ENCODE measurements around the gene KIAA1614. TPM values are rescaled to one million over a fixed set of nuclear protein-coding genes. Genes with fewer than 3 reads are reported as not detected.
A peak's percentile ranks its signal among the peaks of the same experiment; 100 is the strongest.

The KIAA1614 gene
- total RNA-seq = under 1 TPM in 1 of 2 experiments, not detected in 1; 0.08 TPM

DNA sequence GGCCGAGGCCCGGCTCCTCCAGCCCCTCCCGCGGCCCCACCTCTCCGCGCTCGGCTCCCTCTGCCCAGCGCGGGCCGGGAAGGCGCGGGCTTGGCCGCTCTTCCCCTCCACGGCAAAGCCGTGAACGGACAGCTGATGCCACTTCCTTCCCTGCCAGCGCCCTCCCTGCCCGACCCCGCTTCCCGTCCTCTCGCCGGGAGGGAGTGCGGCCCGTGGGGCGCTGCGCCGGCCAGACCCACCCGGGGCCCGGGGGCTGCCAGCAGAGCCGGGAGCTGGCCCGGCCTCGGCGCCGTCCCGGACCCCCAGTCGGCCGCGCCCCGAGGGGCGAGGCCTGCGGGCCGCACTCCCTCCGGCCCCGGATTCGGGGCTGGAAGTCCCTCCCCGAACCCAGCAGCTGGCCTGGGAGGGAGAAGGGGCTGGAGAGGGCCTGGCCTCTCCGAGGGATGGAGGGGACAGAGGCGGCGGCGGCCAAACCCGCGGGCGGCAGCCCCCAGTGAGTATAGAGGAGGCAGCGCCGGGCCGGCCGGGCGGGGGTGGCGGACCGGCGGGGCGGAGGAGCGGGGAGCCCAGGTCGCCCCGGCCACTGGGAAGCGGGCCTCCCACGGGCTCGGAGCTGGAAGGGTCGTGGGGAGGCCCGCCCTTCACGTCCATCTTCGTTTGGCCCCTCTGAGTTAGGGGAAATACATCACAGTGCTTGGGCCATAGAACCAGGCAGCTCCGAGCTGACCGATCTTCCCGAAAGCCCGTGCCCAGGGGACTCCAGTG, at the start of gene KIAA1614:
Gene KIAA1614 (plus strand): TSS at position 97 of the 765 bp plus-strand sequence. CDS start 347 bp downstream, at position 444.
- H3K4me3 Mint-ChIP-seq = peak within 1 kb of the TSS; percentile 42
- peaks cover 42% of the 10 kb centered on the region for H3K27me3 Mint-ChIP-seq
- H3K9me3 Mint-ChIP-seq = no peaks in the 10 kb centered on the region
- peaks cover 5% of the 10 kb centered on the region for H3K4me1 Mint-ChIP-seq
- no peaks in the 10 kb centered on the region for H3K36me3 Mint-ChIP-seq
- no peak for DNase-seq
- no peak within 1 kb of the TSS for H3K27ac Mint-ChIP-seq

DNA sequence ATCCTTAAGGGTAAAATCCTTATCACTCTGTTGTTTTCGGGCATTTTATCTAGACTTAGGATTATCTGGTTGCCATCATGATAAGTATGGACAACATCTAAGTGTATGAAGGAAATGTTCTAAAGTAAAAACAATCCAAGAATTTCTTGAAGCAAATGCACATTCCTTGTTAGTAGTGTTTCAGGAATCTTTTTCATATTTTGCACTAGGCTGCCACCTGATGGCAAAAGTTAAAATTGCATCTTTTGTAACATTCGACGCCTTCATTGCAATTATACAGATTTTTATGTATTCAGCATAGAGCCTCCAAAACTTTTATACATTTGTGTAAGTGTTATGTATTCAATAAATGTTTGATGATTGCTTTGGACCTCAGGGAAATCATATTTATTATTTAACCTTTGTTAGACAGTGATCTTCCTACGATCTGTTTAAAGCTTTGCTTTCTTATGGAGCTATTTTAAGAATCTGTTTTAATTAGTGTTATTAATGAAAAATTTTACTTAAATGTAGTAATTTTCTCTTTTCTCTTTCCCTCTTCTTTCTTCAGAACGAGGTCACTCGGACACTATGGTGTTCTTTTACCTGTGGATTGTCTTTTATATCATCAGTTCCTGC, 49.4 kb upstream of the KIAA1614 start:
- Mint-ChIP-seq H3K9me3 (no peaks in the 10 kb centered on the region), H3K27ac (no peak overlapping the region), H3K36me3 (peaks cover 5% of the 10 kb centered on the region), H3K27me3 (no peaks in the 10 kb centered on the region), H3K4me3 (no peak overlapping the region), H3K4me1 (peaks cover 3% of the 10 kb centered on the region)
- DNase-seq = no peak

DNA sequence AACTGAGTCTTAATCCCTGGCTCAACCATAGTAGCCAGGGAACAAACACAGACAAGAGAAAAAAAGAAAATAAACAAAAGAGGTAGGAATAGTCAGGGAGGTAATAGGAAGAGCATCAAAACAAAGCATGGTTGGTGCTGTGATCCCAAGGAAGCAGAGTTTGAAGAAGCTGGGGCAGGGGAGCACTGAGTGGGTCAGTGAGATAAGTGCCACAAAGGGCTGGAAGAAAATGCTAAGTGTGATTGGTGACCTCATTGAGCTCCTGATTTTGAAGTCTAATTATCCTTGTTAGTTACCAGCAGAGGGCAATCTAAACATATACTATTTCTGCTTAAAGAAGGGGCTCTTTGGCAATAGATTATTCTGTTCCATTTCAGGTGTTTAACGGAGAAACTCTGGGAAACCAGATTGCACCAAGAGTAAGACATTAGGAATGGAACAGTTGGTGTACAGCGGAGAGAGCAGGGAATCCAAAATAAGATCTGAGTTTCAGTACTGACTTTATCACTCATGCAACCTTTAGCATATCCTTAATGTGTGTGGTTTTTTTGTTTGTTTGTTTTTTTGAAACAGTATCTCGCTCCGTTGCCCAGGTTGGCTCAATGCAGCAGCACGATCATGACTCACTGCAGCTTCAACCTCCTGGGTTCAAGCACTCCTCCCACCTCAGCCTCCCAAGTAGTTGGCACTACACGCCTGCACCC, 30.7 kb upstream of the KIAA1614 start:
- H3K4me3 Mint-ChIP-seq = no peak overlapping the region

GRCh38 chr1:180884588-180885300, 28.0 kb upstream of the KIAA1614 start:
- H3K4me1 Mint-ChIP-seq = peaks cover 2% of the 10 kb centered on the region
- H3K27ac Mint-ChIP-seq = peak overlapping the region; percentile 66
- H3K4me3 Mint-ChIP-seq = no peak overlapping the region
- DNase-seq = no peak
- no peaks in the 10 kb centered on the region for H3K27me3 Mint-ChIP-seq
- peaks cover 2% of the 10 kb centered on the region for H3K36me3 Mint-ChIP-seq
- H3K9me3 Mint-ChIP-seq = no peaks in the 10 kb centered on the region

More for the DNA sequence above, 30.7 kb upstream of the KIAA1614 start:
- Mint-ChIP-seq H3K9me3 (no peaks in the 10 kb centered on the region), H3K27ac (peak overlapping the region; percentile 22), H3K27me3 (no peaks in the 10 kb centered on the region), H3K36me3 (peaks cover 2% of the 10 kb centered on the region), H3K4me1 (peaks cover 2% of the 10 kb centered on the region)
- no peak for DNase-seq

DNA sequence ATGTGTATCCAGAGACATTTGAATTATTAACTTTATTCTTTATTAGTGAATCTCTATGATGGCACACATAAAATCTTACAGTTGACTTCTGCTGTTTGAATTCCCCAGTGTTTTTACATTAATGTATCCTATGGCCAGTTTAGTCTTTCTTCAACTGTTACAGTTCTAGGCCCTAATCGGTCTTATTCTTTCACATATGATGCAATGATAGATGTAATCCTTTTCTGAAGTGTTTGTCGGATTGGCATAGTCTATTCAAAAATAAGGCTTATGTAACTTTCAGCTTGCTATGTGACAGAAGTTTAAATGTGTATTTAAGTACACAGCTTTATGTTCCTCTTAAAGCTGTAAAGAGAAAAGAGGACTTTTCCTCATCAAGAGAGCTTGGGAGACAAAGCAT, 26.4 kb upstream of the KIAA1614 start:
- H3K4me1 Mint-ChIP-seq = peaks cover 2% of the 10 kb centered on the region
- H3K36me3 Mint-ChIP-seq = peaks cover 2% of the 10 kb centered on the region
- DNase-seq = no peak
- no peak overlapping the region for H3K27ac Mint-ChIP-seq
- H3K27me3 Mint-ChIP-seq = no peaks in the 10 kb centered on the region
- no peak overlapping the region for H3K4me3 Mint-ChIP-seq
- no peaks in the 10 kb centered on the region for H3K9me3 Mint-ChIP-seq

GRCh38 chr1:180887841-180888240, 24.9 kb upstream of the KIAA1614 start:
- Mint-ChIP-seq H3K4me3 (no peak overlapping the region), H3K9me3 (no peaks in the 10 kb centered on the region), H3K27me3 (no peaks in the 10 kb centered on the region), H3K4me1 (no peaks in the 10 kb centered on the region), H3K27ac (no peak overlapping the region), H3K36me3 (peaks cover 2% of the 10 kb centered on the region)
- no peak for DNase-seq

GRCh38 chr1:180888870-180889269, 23.8 kb upstream of the KIAA1614 start:
- Mint-ChIP-seq H3K4me3 (no peak overlapping the region), H3K27ac (no peak overlapping the region), H3K9me3 (no peaks in the 10 kb centered on the region), H3K4me1 (peaks cover 3% of the 10 kb centered on the region), H3K36me3 (no peaks in the 10 kb centered on the region), H3K27me3 (no peaks in the 10 kb centered on the region)
- DNase-seq = no peak

- H3K27me3 Mint-ChIP-seq = no peaks in the 10 kb centered on the region
- H3K36me3 Mint-ChIP-seq = no peaks in the 10 kb centered on the region
- H3K9me3 Mint-ChIP-seq = no peaks in the 10 kb centered on the region
- H3K4me1 Mint-ChIP-seq = peaks cover 3% of the 10 kb centered on the region
- no peak for DNase-seq
- H3K4me3 Mint-ChIP-seq = no peak overlapping the region
- H3K27ac Mint-ChIP-seq = no peak overlapping the region
Observed at GRCh38 chr1:180889325-180889724, 23.4 kb upstream of the KIAA1614 start.

GRCh38 chr1:180892272-180892671, 20.4 kb upstream of the KIAA1614 start:
- Mint-ChIP-seq H3K27me3 (no peaks in the 10 kb centered on the region), H3K4me1 (peaks cover 3% of the 10 kb centered on the region), H3K36me3 (peaks cover 8% of the 10 kb centered on the region), H3K9me3 (no peaks in the 10 kb centered on the region), H3K4me3 (no peak overlapping the region), H3K27ac (no peak overlapping the region)
- no peak for DNase-seq

- Mint-ChIP-seq H3K36me3 (peaks cover 8% of the 10 kb centered on the region), H3K9me3 (no peaks in the 10 kb centered on the region), H3K27me3 (no peaks in the 10 kb centered on the region), H3K4me1 (peaks cover 3% of the 10 kb centered on the region), H3K4me3 (no peak overlapping the region), H3K27ac (no peak overlapping the region)
- no peak for DNase-seq
Observed at GRCh38 chr1:180892675-180893074, 20.0 kb upstream of the KIAA1614 start.

DNA sequence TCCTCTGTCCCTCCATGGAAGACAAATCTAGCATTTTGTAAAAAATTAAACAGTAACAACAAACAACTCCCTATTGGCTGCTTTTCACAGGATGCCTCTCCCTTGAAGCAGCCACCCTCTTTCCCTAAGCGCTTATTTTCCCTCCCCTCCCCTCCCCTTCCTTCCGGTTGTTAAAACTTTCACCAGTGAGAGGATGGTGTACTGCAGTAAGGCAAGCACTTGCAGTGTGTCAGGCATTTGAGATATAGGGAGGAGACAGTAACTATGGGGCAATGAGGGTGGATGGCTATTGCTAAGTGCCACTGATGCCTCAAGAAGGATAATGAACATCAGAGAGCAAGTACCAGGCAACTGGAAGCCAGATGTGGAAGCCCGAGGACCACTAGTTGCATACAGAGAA, 19.1 kb upstream of the KIAA1614 start:
- no peak for DNase-seq
- Mint-ChIP-seq H3K9me3 (no peaks in the 10 kb centered on the region), H3K27me3 (no peaks in the 10 kb centered on the region), H3K27ac (no peak overlapping the region), H3K36me3 (peaks cover 8% of the 10 kb centered on the region), H3K4me3 (no peak overlapping the region), H3K4me1 (peaks cover 3% of the 10 kb centered on the region)

- no peaks in the 10 kb centered on the region for H3K9me3 Mint-ChIP-seq
- H3K36me3 Mint-ChIP-seq = peaks cover 8% of the 10 kb centered on the region
- peaks cover 3% of the 10 kb centered on the region for H3K4me1 Mint-ChIP-seq
- no peaks in the 10 kb centered on the region for H3K27me3 Mint-ChIP-seq
- no peak for DNase-seq
- H3K27ac Mint-ChIP-seq = no peak overlapping the region
- no peak overlapping the region for H3K4me3 Mint-ChIP-seq
Observed at GRCh38 chr1:180896161-180896560, 16.5 kb upstream of the KIAA1614 start.

- DNase-seq = no peak
- no peaks in the 10 kb centered on the region for H3K27me3 Mint-ChIP-seq
- no peak overlapping the region for H3K4me3 Mint-ChIP-seq
- no peaks in the 10 kb centered on the region for H3K9me3 Mint-ChIP-seq
- no peak overlapping the region for H3K27ac Mint-ChIP-seq
- H3K36me3 Mint-ChIP-seq = peaks cover 8% of the 10 kb centered on the region
- peaks cover 3% of the 10 kb centered on the region for H3K4me1 Mint-ChIP-seq
Observed at GRCh38 chr1:180898441-180899219, 14.1 kb upstream of the KIAA1614 start.

GRCh38 chr1:180899262-180899661, 13.4 kb upstream of the KIAA1614 start:
- DNase-seq = no peak
- no peaks in the 10 kb centered on the region for H3K27me3 Mint-ChIP-seq
- no peak overlapping the region for H3K4me3 Mint-ChIP-seq

More at GRCh38 chr1:180899262-180899661, 13.4 kb upstream of the KIAA1614 start:
- no peaks in the 10 kb centered on the region for H3K4me1 Mint-ChIP-seq
- H3K9me3 Mint-ChIP-seq = no peaks in the 10 kb centered on the region
- H3K36me3 Mint-ChIP-seq = peaks cover 8% of the 10 kb centered on the region
- H3K27ac Mint-ChIP-seq = no peak overlapping the region

Data from activated naive CD8-positive, alpha-beta T cell treated with anti-CD3 and anti-CD28 coated beads for 36 hours (primary cell).